Frontal cortex (tissue), 4 donors: ENCODE results near the gene GDF7. TPM values are rescaled to one million over a fixed set of nuclear protein-coding genes. Genes with fewer than 3 reads are reported as not detected.

ENCODE experiments used
- DNase-seq, 2 donors: peaks; one replicate each; pipeline ENCODE4 v3.0.0; 2012; ENCODE audit warnings: low spot score in 2 of 2
- FAIRE-seq: peaks from 2 replicates; lab custom pipeline; 2012; peaks lifted over from hg19 to GRCh38; lab: Jason Lieb, UNC
- total RNA-seq: library from RNA; depleted of rRNA; stranded (reverse); fragments of >200 nt; gene quantifications from one replicate; pipeline ENCODE4 v1.2.3, GENCODE V29; 2014
- donor health status: control.
- donor health status: control.
- donor health status: control.

The GDF7 gene
- total RNA-seq, 1 donor from 2014 or later = under 0.01 TPM

- no peak for FAIRE-seq
Observed at GRCh38 chr2:20724500-20725053, 57.6 kb downstream of the GDF7 start.

GRCh38 chr2:20725782-20726181, 58.8 kb downstream of the GDF7 start:
- FAIRE-seq (no peak), DNase-seq (no peak)

More at GRCh38 chr2:20724500-20725053, 57.6 kb downstream of the GDF7 start:
- DNase-seq = no peak

GRCh38 chr2:20726913-20727312, 60.0 kb downstream of the GDF7 start:
- DNase-seq = no peak
- FAIRE-seq = no peak

GRCh38 chr2:20728114-20728758, 61.3 kb downstream of the GDF7 start:
- no peak for FAIRE-seq
- no peak for DNase-seq

Other genes starting within 250 kb of the GDF7 start
- gene RHOB, start 220.1 kb upstream of the GDF7 start, total RNA-seq = 300 TPM
- gene HS1BP3, start 16.0 kb upstream of the GDF7 start, total RNA-seq = 7.7 TPM
- gene LDAH, start 156.0 kb downstream of the GDF7 start, total RNA-seq = 17.1 TPM